ENCODE data around the gene CNIH3.

CNIH3 gene

GRCh38 chr1:224780736-224781135 lies 164.6 kb downstream of the CNIH3 start:
- H3K4me2 ChIP-seq (ENCODE audit: low read length): no peak overlapping the region

DNA sequence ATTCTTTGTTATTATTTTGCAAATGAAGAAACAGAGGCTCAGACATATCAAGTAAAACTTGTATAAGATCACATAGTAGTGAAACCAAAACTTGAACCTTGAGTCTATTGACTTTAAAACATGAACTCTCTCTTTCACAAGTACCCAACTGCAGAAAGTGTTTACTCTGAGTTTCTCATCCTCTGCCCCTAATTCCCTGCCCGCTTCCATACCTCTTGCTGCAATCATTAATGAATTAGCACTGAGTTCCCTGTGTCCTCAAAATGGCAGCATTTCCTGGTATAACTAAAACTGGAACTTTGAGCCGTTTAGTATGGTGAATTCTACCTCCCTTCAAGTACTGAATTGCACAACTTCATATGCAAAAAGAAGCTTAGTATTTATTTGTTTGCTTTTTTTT lies 165.7 kb downstream of the CNIH3 start:
- no peak overlapping the region for H3K4me3 ChIP-seq (ENCODE audit: low read depth, low read length, poor library complexity, severe bottlenecking)
- no peaks in the 10 kb centered on the region for H3F3A ChIP-seq (ENCODE audit: insufficient read depth, low read length)
- no peaks in the 10 kb centered on the region for H4K20me1 ChIP-seq (ENCODE audit: insufficient read depth, low read length)
- no peaks in the 10 kb centered on the region for H3K27me3 ChIP-seq (ENCODE audit: insufficient read depth, low read length)
- H3K27ac ChIP-seq (ENCODE audit: low read depth, low read length, poor library complexity, severe bottlenecking): no peak overlapping the region
- no peaks in the 10 kb centered on the region for H3K9me2 ChIP-seq (ENCODE audit: low read depth, low read length)
- no peaks in the 10 kb centered on the region for H3K4me1 ChIP-seq (ENCODE audit: insufficient read depth, low read length, severe bottlenecking)
- H3K36me3 ChIP-seq (ENCODE audit: insufficient read depth, low read length): no peaks in the 10 kb centered on the region
- no peaks in the 10 kb centered on the region for H3K79me2 ChIP-seq (ENCODE audit: insufficient read depth, low read length)
- no peak overlapping the region for H2AFZ ChIP-seq (ENCODE audit: low read length)
- no peaks in the 10 kb centered on the region for H3K9me3 ChIP-seq (ENCODE audit: low read length)
- TF ChIP-seq EZH2 (IDR thresholded peaks at IDR 0.05; ENCODE audit: borderline replicate concordance, low read length): no peak
- TF ChIP-seq, protein P1, sequence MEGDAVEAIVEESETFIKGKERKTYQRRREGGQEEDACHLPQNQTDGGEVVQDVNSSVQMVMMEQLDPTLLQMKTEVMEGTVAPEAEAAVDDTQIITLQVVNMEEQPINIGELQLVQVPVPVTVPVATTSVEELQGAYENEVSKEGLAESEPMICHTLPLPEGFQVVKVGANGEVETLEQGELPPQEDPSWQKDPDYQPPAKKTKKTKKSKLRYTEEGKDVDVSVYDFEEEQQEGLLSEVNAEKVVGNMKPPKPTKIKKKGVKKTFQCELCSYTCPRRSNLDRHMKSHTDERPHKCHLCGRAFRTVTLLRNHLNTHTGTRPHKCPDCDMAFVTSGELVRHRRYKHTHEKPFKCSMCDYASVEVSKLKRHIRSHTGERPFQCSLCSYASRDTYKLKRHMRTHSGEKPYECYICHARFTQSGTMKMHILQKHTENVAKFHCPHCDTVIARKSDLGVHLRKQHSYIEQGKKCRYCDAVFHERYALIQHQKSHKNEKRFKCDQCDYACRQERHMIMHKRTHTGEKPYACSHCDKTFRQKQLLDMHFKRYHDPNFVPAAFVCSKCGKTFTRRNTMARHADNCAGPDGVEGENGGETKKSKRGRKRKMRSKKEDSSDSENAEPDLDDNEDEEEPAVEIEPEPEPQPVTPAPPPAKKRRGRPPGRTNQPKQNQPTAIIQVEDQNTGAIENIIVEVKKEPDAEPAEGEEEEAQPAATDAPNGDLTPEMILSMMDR (IDR thresholded peaks at IDR 0.05; ENCODE audit: low read length): no peak
- no peak overlapping the region for H3K9ac ChIP-seq (ENCODE audit: low read length)
- H3K4me2 ChIP-seq (ENCODE audit: low read length): no peak overlapping the region

More at GRCh38 chr1:224780736-224781135, 164.6 kb downstream of the CNIH3 start:
- no peaks in the 10 kb centered on the region for H3K9me2 ChIP-seq (ENCODE audit: low read depth, low read length)
- no peak overlapping the region for H2AFZ ChIP-seq (ENCODE audit: low read length)
- no peaks in the 10 kb centered on the region for H3K9me3 ChIP-seq (ENCODE audit: low read length)
- H3K27me3 ChIP-seq (ENCODE audit: insufficient read depth, low read length): no peaks in the 10 kb centered on the region
- H3K9ac ChIP-seq (ENCODE audit: low read length): no peak overlapping the region
- no peaks in the 10 kb centered on the region for H3K4me1 ChIP-seq (ENCODE audit: insufficient read depth, low read length, severe bottlenecking)
- H3F3A ChIP-seq (ENCODE audit: insufficient read depth, low read length): no peaks in the 10 kb centered on the region
- H3K27ac ChIP-seq (ENCODE audit: low read depth, low read length, poor library complexity, severe bottlenecking): no peak overlapping the region
- no peak overlapping the region for H3K4me3 ChIP-seq (ENCODE audit: low read depth, low read length, poor library complexity, severe bottlenecking)
- H4K20me1 ChIP-seq (ENCODE audit: insufficient read depth, low read length): no peaks in the 10 kb centered on the region
- no peaks in the 10 kb centered on the region for H3K36me3 ChIP-seq (ENCODE audit: insufficient read depth, low read length)
- TF ChIP-seq EZH2 (IDR thresholded peaks at IDR 0.05; ENCODE audit: borderline replicate concordance, low read length): no peak
- TF ChIP-seq, protein P1 (IDR thresholded peaks at IDR 0.05; ENCODE audit: low read length): no peak
- no peaks in the 10 kb centered on the region for H3K79me2 ChIP-seq (ENCODE audit: insufficient read depth, low read length)

DNA sequence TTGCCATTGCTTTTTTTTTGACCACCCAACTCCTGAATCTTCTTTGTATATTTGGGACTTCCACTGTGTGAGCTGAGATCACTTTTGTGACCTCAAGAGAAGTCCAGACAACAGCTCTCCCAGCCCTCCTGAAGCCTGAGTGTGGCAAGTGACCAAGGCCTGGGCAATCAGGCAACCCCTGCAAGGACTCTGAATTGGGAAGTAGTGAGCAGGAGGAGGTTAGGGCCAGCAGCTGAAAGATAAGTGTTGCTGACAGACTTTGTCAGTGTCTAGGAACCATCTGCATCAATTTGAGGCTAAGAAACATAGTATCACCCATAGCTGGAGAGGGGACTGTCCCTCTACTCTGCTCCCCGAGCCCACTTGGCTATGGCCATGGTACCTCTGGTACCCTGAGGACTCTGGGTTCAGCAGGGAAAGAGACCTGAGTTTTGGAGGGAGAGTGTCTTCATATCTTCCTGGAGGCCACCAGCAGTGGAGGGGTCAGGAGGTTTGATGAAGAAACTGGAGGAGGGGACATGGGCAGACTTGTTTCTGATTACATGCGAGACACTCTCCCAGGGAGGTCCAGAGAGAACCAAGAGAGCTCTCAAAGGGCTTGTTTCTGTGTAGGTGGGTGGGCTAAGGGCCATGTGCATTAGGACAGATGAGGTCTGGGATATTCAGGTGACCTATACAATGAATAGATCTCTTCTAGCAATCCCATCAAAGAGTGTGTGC lies 166.3 kb downstream of the CNIH3 start:
- Histone ChIP-seq H3K9me3 (ENCODE audit: low read length) (no peaks in the 10 kb centered on the region), H3K9me2 (ENCODE audit: low read depth, low read length) (no peaks in the 10 kb centered on the region), H3K36me3 (ENCODE audit: insufficient read depth, low read length) (no peaks in the 10 kb centered on the region), H4K20me1 (ENCODE audit: insufficient read depth, low read length) (no peaks in the 10 kb centered on the region), H3K27me3 (ENCODE audit: insufficient read depth, low read length) (no peaks in the 10 kb centered on the region), H3K79me2 (ENCODE audit: insufficient read depth, low read length) (no peaks in the 10 kb centered on the region), H3K4me3 (ENCODE audit: low read depth, low read length, poor library complexity, severe bottlenecking) (no peak overlapping the region), H3K4me2 (ENCODE audit: low read length) (no peak overlapping the region), H3K4me1 (ENCODE audit: insufficient read depth, low read length, severe bottlenecking) (no peaks in the 10 kb centered on the region), H3K27ac (ENCODE audit: low read depth, low read length, poor library complexity, severe bottlenecking) (no peak overlapping the region), H2AFZ (ENCODE audit: low read length) (no peak overlapping the region), H3K9ac (ENCODE audit: low read length) (no peak overlapping the region), H3F3A (ENCODE audit: insufficient read depth, low read length) (no peaks in the 10 kb centered on the region)
- TF ChIP-seq, protein P1 (IDR thresholded peaks at IDR 0.05; ENCODE audit: low read length): no peak
- no peak for TF ChIP-seq EZH2 (IDR thresholded peaks at IDR 0.05; ENCODE audit: borderline replicate concordance, low read length)

Measured in OCI-LY1 (cell line).